SK-N-SH (cell line): ENCODE data around the gene RAB6C.
"Not testable (repeated sequence)": the region's sequence is repeated elsewhere in the genome, so short reads cannot be mapped to it uniquely, and the experiment has no call there.

Source experiments
- CHD2 ChIP-seq: fragments of 150-350 bp; IDR thresholded peaks from 2 replicates; pipeline ENCODE4 v1.6.1; 2018; ENCODE audit warnings: low read length; ENCODE audit not compliant: partially characterized antibody
- CTCF ChIP-seq: fragments of 200-600 bp; sonication (generic); IDR thresholded peaks from 2 replicates; pipeline ENCODE4 v1.6.1; 2017; ENCODE audit warnings: antibody characterized with exemption, mild to moderate bottlenecking, moderate library complexity
- EP300 ChIP-seq, 2 experiments: IDR thresholded peaks; 2 replicates each; pipeline versions ENCODE4 v1.4.0 to v1.6.1; 2012; ENCODE audit warnings: borderline replicate concordance in 1 of 2, low read depth in 1 of 2, low read length in 1 of 2
- EZH2phosphoT487 ChIP-seq: fragments of 200-600 bp; sonication (generic); IDR thresholded peaks from 2 replicates; pipeline ENCODE4 v1.6.1; 2017; ENCODE audit warnings: low read depth, mixed run types, mild to moderate bottlenecking, antibody characterized with exemption, moderate library complexity, borderline replicate concordance
- IRF3 ChIP-seq: fragments of 150-350 bp; IDR thresholded peaks from 2 replicates; pipeline ENCODE4 v1.6.1; 2016; ENCODE audit warnings: mild to moderate bottlenecking, low read depth, low read length
- JUND ChIP-seq: IDR thresholded peaks from 2 replicates; pipeline ENCODE4 v1.4.0; 2012
- RAD21 ChIP-seq: IDR thresholded peaks from 2 replicates; pipeline ENCODE4 v1.6.1; 2012; ENCODE audit warnings: mild to moderate bottlenecking, low read length
- RXRA ChIP-seq: IDR thresholded peaks from 2 replicates; pipeline ENCODE4 v1.4.0; 2012; ENCODE audit warnings: low read depth, mild to moderate bottlenecking, borderline replicate concordance
- TEAD4 ChIP-seq: IDR thresholded peaks from 2 replicates; pipeline ENCODE4 v1.4.0; 2012; ENCODE audit warnings: mild to moderate bottlenecking, borderline replicate concordance; ENCODE audit not compliant: insufficient read depth
- USF1 ChIP-seq: IDR thresholded peaks from 2 replicates; pipeline ENCODE4 v1.4.0; 2012; ENCODE audit warnings: low read depth, borderline replicate concordance
- YY1 ChIP-seq: IDR thresholded peaks from 2 replicates; pipeline ENCODE4 v1.4.0; 2012; ENCODE audit warnings: low read depth, mild to moderate bottlenecking

- not testable (repeated sequence) for TF ChIP-seq RXRA; EP300 (IDR thresholded peaks at IDR 0.05; ENCODE audit: borderline replicate concordance in 1 of 2, low read depth in 1 of 2, low read length in 1 of 2); JUND; CTCF; TEAD4; YY1; IRF3; RAD21; USF1; CHD2; EZH2phosphoT487
These were observed at the start of gene RAB6C for GRCh38 chr2:129979629-129980155.
